Activated CD4-positive, alpha-beta T cell treated with anti-CD3 and anti-CD28 coated beads for 36 hours (primary cell): ENCODE results near the gene KAT6B. TPM values are rescaled to one million over a fixed set of nuclear protein-coding genes. Genes with fewer than 3 reads are reported as not detected.

Experiments
- ATAC-seq: fragments of 200-7000 bp; cut with Tn5 transposase; one replicate; pipeline ENCODE4 v1.10.0; 2021; ENCODE audit warnings: mild to moderate bottlenecking, moderate library complexity
- CTCF ChIA-PET: fragments of 350-600 bp; sonication (Branson Sonifier 250); formaldehyde crosslinking; loops from one replicate; lab custom pipeline; 2021; ENCODE audit warnings: antibody characterized with exemption; lab: Charles Lee
- POLR2A ChIA-PET: fragments of 350-600 bp; sonication (Branson Sonifier 250); formaldehyde crosslinking; loops from one replicate; lab custom pipeline; 2021; ENCODE audit warnings: antibody characterized with exemption, inconsistent platforms; lab: Charles Lee
- DNase-seq: peaks from one replicate; pipeline ENCODE4 v3.0.0-alpha.2; 2020
- H3K27ac Mint-ChIP-seq: one replicate; pipeline ENCODE4 v1.8.0; 2021; ENCODE audit warnings: mixed read lengths
- H3K27me3 Mint-ChIP-seq: one replicate; pipeline ENCODE4 v1.8.0; 2021; ENCODE audit warnings: mixed read lengths
- H3K36me3 Mint-ChIP-seq: one replicate; pipeline ENCODE4 v1.8.0; 2021; ENCODE audit warnings: low read depth, mixed read lengths
- H3K4me1 Mint-ChIP-seq: one replicate; pipeline ENCODE4 v1.8.0; 2021; ENCODE audit warnings: mixed read lengths
- H3K4me3 Mint-ChIP-seq: one replicate; pipeline ENCODE4 v1.8.0; 2021; ENCODE audit warnings: mild to moderate bottlenecking, moderate library complexity, mixed read lengths
- H3K9me3 Mint-ChIP-seq: one replicate; pipeline ENCODE4 v1.8.0; 2021; ENCODE audit warnings: low read depth, mixed read lengths
- intact Hi-C, 2 experiments: fragments of 100-400 bp; cut with DNase I in 1 of 2; cut with micrococcal nuclease in 1 of 2; formaldehyde crosslinking; loops; one replicate each; pipeline versions ENCODE4 v1.14.2 to v1.15.1; 2022 to 2024; cut with DNase I, micrococcal nuclease
- total RNA-seq, 2 experiments: library from RNA; stranded (reverse); gene quantifications; one replicate each; pipeline ENCODE4 v1.2.3, GENCODE V29; 2021

KAT6B gene
- total RNA-seq, 2 experiments from 2014 or later = 20.0 to 20.9 TPM

GRCh38 chr10:74824184-74824899 is 2.1 kb upstream of the KAT6B start:
- Mint-ChIP-seq H3K9me3 (no peaks in the 10 kb centered on the region), H3K27me3 (no peaks in the 10 kb centered on the region), H3K27ac (peak overlapping the region; percentile 91), H3K36me3 (peaks cover 3% of the 10 kb centered on the region), H3K4me3 (peak overlapping the region; percentile 88), H3K4me1 (peaks cover 56% of the 10 kb centered on the region)
- CTCF ChIA-PET = interaction anchor here (1.4 kb wide), 1 partner anchor 274 kb away, joined by 3 read pairs; no protein-coding TSS in a partner anchor
- ATAC-seq (no peak), DNase-seq (peak; percentile 57)
- POLR2A ChIA-PET = interaction anchor here (0.6 kb wide), 1 partner anchor 195 kb away, joined by 7 read pairs; no protein-coding TSS in a partner anchor
- intact Hi-C loops = loop anchor here in 1 of 2 experiments (2.0 to 10.0 kb wide), 3 partner anchors 150 to 674 kb away; partner anchors contain the start of genes ADK and AP3M1

- Mint-ChIP-seq H3K4me1 (peaks cover 58% of the 10 kb centered on the region), H3K9me3 (no peaks in the 10 kb centered on the region), H3K4me3 (peak overlapping the region; percentile 88), H3K27ac (peak overlapping the region; percentile 91), H3K27me3 (no peaks in the 10 kb centered on the region), H3K36me3 (peaks cover 3% of the 10 kb centered on the region)
- ChIA-PET CTCF (interaction anchor here (0.5 kb wide), 1 partner anchor 519 kb away, joined by 3 read pairs; no protein-coding TSS in a partner anchor), POLR2A (interaction anchor here (0.6 kb wide), 1 partner anchor 194 kb away, joined by 7 read pairs; no protein-coding TSS in a partner anchor)
- DNase-seq (peak; percentile 64), ATAC-seq (no peak)
- intact Hi-C loops = loop anchor here (2.0 to 10.0 kb wide), 5 partner anchors 150 to 1198 kb away; partner anchors contain the start of genes ADK (in 1 of the 2) and AP3M1 (in 1 of the 2)
Observed at GRCh38 chr10:74824900-74825370, 1.5 kb upstream of the KAT6B start.

GRCh38 chr10:74825371-74826141 is 844 bp upstream of the KAT6B start:
- Mint-ChIP-seq H3K27ac (peak overlapping the region; percentile 84), H3K4me3 (peak overlapping the region; percentile 88), H3K36me3 (peaks cover 3% of the 10 kb centered on the region), H3K27me3 (no peaks in the 10 kb centered on the region), H3K9me3 (no peaks in the 10 kb centered on the region), H3K4me1 (peaks cover 64% of the 10 kb centered on the region)
- POLR2A ChIA-PET = interaction anchor here (0.6 to 2.1 kb wide), 6 partner anchors 47 to 534 kb away, joined by 3 to 8 read pairs (median 4); partner anchors contain the start of gene VDAC2
- intact Hi-C loops = loop anchor here (1.0 to 10.0 kb wide), 22 partner anchors 26 to 1198 kb away; partner anchors contain the start of genes ADK (in 2 of the 2), SAMD8 (in 2 of the 2), AP3M1 (in 1 of the 2) and CAMK2G (in 1 of the 2)
- CTCF ChIA-PET = interaction anchor here (0.5 to 0.7 kb wide), 2 partner anchors 221 to 519 kb away, joined by 3 read pairs; no protein-coding TSS in a partner anchor
- ATAC-seq (no peak), DNase-seq (peak; percentile 67)

- no peaks in the 10 kb centered on the region for H3K27me3 Mint-ChIP-seq
- no peak for ATAC-seq
Observed at GRCh38 chr10:74827045-74827441, 643 bp downstream of the KAT6B start.

GRCh38 chr10:74827694-74828093 is 1.3 kb downstream of the KAT6B start:
- Mint-ChIP-seq H3K27me3 (no peaks in the 10 kb centered on the region), H3K4me1 (peaks cover 63% of the 10 kb centered on the region), H3K27ac (peak overlapping the region; percentile 83), H3K36me3 (peaks cover 8% of the 10 kb centered on the region), H3K4me3 (peak overlapping the region; percentile 88), H3K9me3 (no peaks in the 10 kb centered on the region)
- ChIA-PET CTCF (interaction anchor here (0.7 kb wide), 1 partner anchor 160 kb away, joined by 3 read pairs; no protein-coding TSS in a partner anchor), POLR2A (interaction anchor here (0.7 kb wide), 1 partner anchor 596 kb away, joined by 3 read pairs; no protein-coding TSS in a partner anchor)
- DNase-seq (no peak), ATAC-seq (no peak)
- intact Hi-C loops = loop anchor here (1.0 to 10.0 kb wide), 7 partner anchors 27 to 1200 kb away; no protein-coding TSS in a partner anchor

More at GRCh38 chr10:74827045-74827441, 643 bp downstream of the KAT6B start:
- H3K4me1 Mint-ChIP-seq = peaks cover 70% of the 10 kb centered on the region
- H3K9me3 Mint-ChIP-seq = no peaks in the 10 kb centered on the region
- intact Hi-C loops = loop anchor here (1.0 to 10.0 kb wide), 7 partner anchors 27 to 1200 kb away; no protein-coding TSS in a partner anchor
- H3K4me3 Mint-ChIP-seq = peak overlapping the region; percentile 88
- no peak for DNase-seq
- POLR2A ChIA-PET = interaction anchor here (0.7 to 2.1 kb wide), 3 partner anchors 136 to 595 kb away, joined by 3 to 8 read pairs (median 4); no protein-coding TSS in a partner anchor
- peaks cover 8% of the 10 kb centered on the region for H3K36me3 Mint-ChIP-seq
- H3K27ac Mint-ChIP-seq = peak overlapping the region; percentile 83
- CTCF ChIA-PET = interaction anchor here (1.0 kb wide), 1 partner anchor 166 kb away, joined by 3 read pairs; no protein-coding TSS in a partner anchor

GRCh38 chr10:74828946-74829345 is 2.5 kb downstream of the KAT6B start:
- H3K27ac Mint-ChIP-seq = no peak overlapping the region
- POLR2A ChIA-PET = no interaction called here

GRCh38 chr10:74831518-74832120 is 5.2 kb downstream of the KAT6B start:
- peaks cover 64% of the 10 kb centered on the region for H3K4me1 Mint-ChIP-seq
- H3K27ac Mint-ChIP-seq = peak overlapping the region; percentile 21
- no peak for ATAC-seq
- DNase-seq = no peak
- intact Hi-C loops = no loop called here
- H3K4me3 Mint-ChIP-seq = no peak overlapping the region
- H3K9me3 Mint-ChIP-seq = no peaks in the 10 kb centered on the region
- no peaks in the 10 kb centered on the region for H3K27me3 Mint-ChIP-seq
- ChIA-PET POLR2A (no interaction called here), CTCF (interaction anchor here (0.7 to 1.2 kb wide), 4 partner anchors 10 to 65 kb away, joined by 3 to 4 read pairs (median 3); no protein-coding TSS in a partner anchor)
- peaks cover 24% of the 10 kb centered on the region for H3K36me3 Mint-ChIP-seq

More at GRCh38 chr10:74828946-74829345, 2.5 kb downstream of the KAT6B start:
- Mint-ChIP-seq H3K9me3 (no peaks in the 10 kb centered on the region), H3K36me3 (peaks cover 10% of the 10 kb centered on the region), H3K27me3 (no peaks in the 10 kb centered on the region), H3K4me3 (no peak overlapping the region), H3K4me1 (peaks cover 59% of the 10 kb centered on the region)
- no peak for ATAC-seq
- intact Hi-C loops = loop anchor here (5.0 to 10.0 kb wide), 4 partner anchors 146 to 1202 kb away; no protein-coding TSS in a partner anchor
- DNase-seq = no peak
- CTCF ChIA-PET = interaction anchor here (0.6 to 0.7 kb wide), 2 partner anchors 39 to 256 kb away, joined by 3 to 5 read pairs; no protein-coding TSS in a partner anchor

- Mint-ChIP-seq H3K27ac (no peak overlapping the region), H3K27me3 (no peaks in the 10 kb centered on the region), H3K36me3 (peaks cover 24% of the 10 kb centered on the region), H3K9me3 (no peaks in the 10 kb centered on the region), H3K4me3 (no peak overlapping the region), H3K4me1 (peaks cover 50% of the 10 kb centered on the region)
- intact Hi-C loops = no loop called here
- DNase-seq = no peak
- ChIA-PET POLR2A (interaction anchor here (0.6 kb wide), 1 partner anchor 485 kb away, joined by 3 read pairs; no protein-coding TSS in a partner anchor), CTCF (no interaction called here)
- ATAC-seq = no peak
Observed at GRCh38 chr10:74835963-74836362, 9.6 kb downstream of the KAT6B start.

- Mint-ChIP-seq H3K27ac (no peak overlapping the region), H3K4me3 (no peak overlapping the region), H3K4me1 (peaks cover 42% of the 10 kb centered on the region), H3K9me3 (no peaks in the 10 kb centered on the region), H3K36me3 (peaks cover 21% of the 10 kb centered on the region), H3K27me3 (no peaks in the 10 kb centered on the region)
- intact Hi-C loops = no loop called here
- ATAC-seq (no peak), DNase-seq (no peak)
- CTCF ChIA-PET = no interaction called here
- POLR2A ChIA-PET = interaction anchor here (0.6 kb wide), 1 partner anchor 484 kb away, joined by 3 read pairs; no protein-coding TSS in a partner anchor
Observed at GRCh38 chr10:74836877-74837276, 10.5 kb downstream of the KAT6B start.

- intact Hi-C loops = no loop called here
- Mint-ChIP-seq H3K9me3 (no peaks in the 10 kb centered on the region), H3K27ac (no peak overlapping the region), H3K4me3 (no peak overlapping the region), H3K4me1 (peaks cover 46% of the 10 kb centered on the region), H3K27me3 (no peaks in the 10 kb centered on the region), H3K36me3 (peaks cover 21% of the 10 kb centered on the region)
- POLR2A ChIA-PET = no interaction called here
- ATAC-seq = no peak
- DNase-seq = no peak
- CTCF ChIA-PET = no interaction called here
Observed at GRCh38 chr10:74837743-74838142, 11.3 kb downstream of the KAT6B start.
